Measurements from ENCODE around the gene RLF.

- TF ChIP-seq ESRRA (IDR thresholded peaks at IDR 0.05; ENCODE audit: borderline replicate concordance, low read length) (no peak), CTCF (IDR thresholded peaks at IDR 0.05) (no peak)
These were observed 96.7 kb downstream of the RLF start, which contains the start of gene ZMPSTE24 for GRCh38 chr1:40257688-40258444.
